ENCODE measurements around the gene FAM3A. TPM values are rescaled to one million over a fixed set of nuclear protein-coding genes. Genes with fewer than 3 reads are reported as not detected.

Gene FAM3A
- total and polyA plus RNA-seq, 2 of the 4 experiments (the other 2 are of a cell fraction), result 14.0 to 47.2 TPM

DNA sequence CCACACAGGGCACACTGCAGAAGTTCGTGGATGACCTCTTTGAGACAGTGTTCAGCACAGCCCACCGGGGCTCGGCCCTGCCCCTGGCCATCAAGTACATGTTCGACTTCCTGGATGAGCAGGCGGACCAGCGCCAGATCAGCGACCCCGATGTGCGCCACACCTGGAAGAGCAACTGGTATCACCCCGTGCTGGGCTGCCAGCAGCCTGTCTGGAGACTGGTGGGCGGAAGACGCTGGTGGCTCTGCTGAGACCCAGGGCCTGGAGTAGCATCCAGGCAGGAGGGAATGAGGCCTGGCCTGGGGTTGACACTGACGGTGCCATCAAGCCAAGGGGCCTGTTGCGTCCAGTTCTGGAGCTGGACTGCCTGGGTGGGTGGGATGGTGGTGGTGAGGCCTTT is 45.6 kb downstream of the FAM3A start:
- Histone ChIP-seq H3K9ac (ENCODE audit: low read depth, low read length) (no peak overlapping the region), H3K79me1 (ENCODE audit: low read depth in 1 of 2, low read length in 2 of 2) (no peaks in the 10 kb centered on the region), H4K91ac (ENCODE audit: insufficient read depth, low read depth, low read length) (no peak overlapping the region), H3K4me3 (ENCODE audit: insufficient read depth, low read depth, low read length) (no peak overlapping the region), H3K18ac (ENCODE audit: low read depth, low read length) (no peak overlapping the region), H4K20me1 (ENCODE audit: insufficient read depth, low read length) (no peaks in the 10 kb centered on the region; the same call in 1 of the 2 replicates), H2BK5ac (ENCODE audit: low read depth, low read length, poor library complexity, severe bottlenecking) (no peak overlapping the region), H3K9me3 (ENCODE audit: control insufficient read depth, insufficient read depth, low read length) (peaks cover 2% of the 10 kb centered on the region; the same call in 1 of the 2 replicates), H3K36me3 (ENCODE audit: control insufficient read depth, insufficient read depth, low read length) (peaks cover 67% of the 10 kb centered on the region), H2BK20ac (ENCODE audit: low read depth, low read length) (no peak overlapping the region), H2AK9ac (replicated peaks; ENCODE audit: low read depth, low read length, poor library complexity) (no peak overlapping the region), H3K27me3 (ENCODE audit: control insufficient read depth, insufficient read depth, low read length) (no peaks in the 10 kb centered on the region), H3K23ac (ENCODE audit: low read depth, low read length) (no peak overlapping the region), H3K4me1 (ENCODE audit: control insufficient read depth, insufficient read depth, low read length) (no peaks in the 10 kb centered on the region), H4K8ac (ENCODE audit: low read depth in 2 of 2, low read length in 2 of 2) (no peak overlapping the region), H2AFZ (replicated peaks; ENCODE audit: low read length, poor library complexity) (no peak overlapping the region), H3K4ac (ENCODE audit: low read depth, low read length) (no peak overlapping the region), H3K56ac (ENCODE audit: extremely low read depth, insufficient read depth, low read length) (no peak overlapping the region), H2BK120ac (ENCODE audit: low read depth, low read length) (no peak overlapping the region), H3K27ac (ENCODE audit: insufficient read depth, low read length) (no peak overlapping the region), H2AK5ac (ENCODE audit: low read depth, low read length) (no peak overlapping the region), H3K14ac (replicated peaks; ENCODE audit: low read depth, low read length) (no peak overlapping the region), H3K4me2 (ENCODE audit: low read depth, low read length) (no peak overlapping the region), H2BK15ac (ENCODE audit: low read depth, low read length) (no peak overlapping the region), H4K5ac (ENCODE audit: low read depth, low read length) (no peak overlapping the region), H3K9me1 (ENCODE audit: insufficient read depth, low read length) (no peaks in the 10 kb centered on the region)
- ChIA-PET CTCF (no interaction called here), POLR2A (ENCODE audit: unreplicated experiment) (no interaction called here)
- intact Hi-C loops (cut with micrococcal nuclease) (no loop called here), dilution Hi-C loops (cut with HindIII; ENCODE audit: low sequenced_read_pairs, unreplicated experiment) (no loop called here), in situ Hi-C loops (cut with MboI; ENCODE audit: low sequenced_read_pairs) (no loop called here)
- no TSS peak for BruUV-seq (replicated peaks)
- TF ChIP-seq NFE2L2 (IDR thresholded peaks at IDR 0.05; ENCODE audit: low read depth, low read length), result no peak
- no peak for TF ChIP-seq BHLHE40 (IDR thresholded peaks at IDR 0.05; ENCODE audit: low read depth, low read length)
- TF ChIP-seq MAZ (IDR thresholded peaks at IDR 0.05; ENCODE audit: borderline replicate concordance, low read depth, low read length), result no peak
- TF ChIP-seq, protein P1, sequence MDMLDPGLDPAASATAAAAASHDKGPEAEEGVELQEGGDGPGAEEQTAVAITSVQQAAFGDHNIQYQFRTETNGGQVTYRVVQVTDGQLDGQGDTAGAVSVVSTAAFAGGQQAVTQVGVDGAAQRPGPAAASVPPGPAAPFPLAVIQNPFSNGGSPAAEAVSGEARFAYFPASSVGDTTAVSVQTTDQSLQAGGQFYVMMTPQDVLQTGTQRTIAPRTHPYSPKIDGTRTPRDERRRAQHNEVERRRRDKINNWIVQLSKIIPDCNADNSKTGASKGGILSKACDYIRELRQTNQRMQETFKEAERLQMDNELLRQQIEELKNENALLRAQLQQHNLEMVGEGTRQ (IDR thresholded peaks at IDR 0.05; ENCODE audit: low read depth, low read length), result no peak
- no peak for TF ChIP-seq CHD1 (IDR thresholded peaks at IDR 0.05; ENCODE audit: low read depth, low read length)
- no peak for TF ChIP-seq RAD21 (IDR thresholded peaks at IDR 0.05; ENCODE audit: low read length)
- no peak for TF ChIP-seq CEBPB (IDR thresholded peaks at IDR 0.05; ENCODE audit: low read depth, low read length)
- TF ChIP-seq CTCF (conservative IDR thresholded peaks at IDR 0.05; ENCODE audit: low read depth, low read length), result no peak
- no peak for TF ChIP-seq FOS (IDR thresholded peaks at IDR 0.05; ENCODE audit: low read depth, low read length)
- TF ChIP-seq SMC3 (IDR thresholded peaks at IDR 0.05; ENCODE audit: low read depth, low read length), result no peak
- TF ChIP-seq, protein P2, sequence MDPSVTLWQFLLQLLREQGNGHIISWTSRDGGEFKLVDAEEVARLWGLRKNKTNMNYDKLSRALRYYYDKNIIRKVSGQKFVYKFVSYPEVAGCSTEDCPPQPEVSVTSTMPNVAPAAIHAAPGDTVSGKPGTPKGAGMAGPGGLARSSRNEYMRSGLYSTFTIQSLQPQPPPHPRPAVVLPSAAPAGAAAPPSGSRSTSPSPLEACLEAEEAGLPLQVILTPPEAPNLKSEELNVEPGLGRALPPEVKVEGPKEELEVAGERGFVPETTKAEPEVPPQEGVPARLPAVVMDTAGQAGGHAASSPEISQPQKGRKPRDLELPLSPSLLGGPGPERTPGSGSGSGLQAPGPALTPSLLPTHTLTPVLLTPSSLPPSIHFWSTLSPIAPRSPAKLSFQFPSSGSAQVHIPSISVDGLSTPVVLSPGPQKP (IDR thresholded peaks at IDR 0.05; ENCODE audit: borderline replicate concordance, low read depth, low read length), result no peak
- no peak for TF ChIP-seq POLR2A (IDR thresholded peaks at IDR 0.05; ENCODE audit: low read depth, low read length)
- no peak for TF ChIP-seq MXI1 (IDR thresholded peaks at IDR 0.05; ENCODE audit: borderline replicate concordance, low read depth, low read length)
- 92% methylated on average over 9 of the region's 14 CpGs; no CpG with 5 or more reads in 1 of the 2 experiments for WGBS, 2 experiments (ENCODE audit: extremely low coverage in 2 of 2, insufficient read length in 1 of 2)
- no peak for DNase-seq
- ATAC-seq (ENCODE audit: low read depth), result no peak
